Measurements from ENCODE around the gene TPRKB. TPM values are rescaled to one million over a fixed set of nuclear protein-coding genes. Genes with fewer than 3 reads are reported as not detected.
A peak's percentile ranks its signal among the peaks of the same experiment; 100 is the strongest.
"Not testable (repeated sequence)": the region's sequence is repeated elsewhere in the genome, so short reads cannot be mapped to it uniquely, and the experiment has no call there.

The TPRKB gene
- total RNA-seq, 1 experiment from 2014 or later: 36.7 TPM

DNA sequence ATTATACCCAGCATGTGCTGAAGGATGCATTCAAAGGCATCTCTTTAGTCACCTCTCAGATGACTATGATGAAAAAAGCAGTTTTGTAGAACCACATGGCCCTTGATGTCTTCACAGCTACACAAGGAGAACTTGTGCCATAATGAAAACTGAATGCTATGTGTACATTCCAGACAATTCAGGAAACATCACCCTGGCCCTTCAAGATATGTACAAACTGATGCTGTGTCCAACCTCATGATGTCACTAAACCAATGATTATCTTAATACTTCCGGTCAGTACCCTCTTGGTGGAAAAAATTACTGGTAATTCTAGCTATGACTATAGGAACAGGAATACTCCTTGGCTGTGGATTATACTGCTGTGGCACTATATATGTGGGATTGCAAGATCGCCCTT, 22.8 kb upstream of the TPRKB start:
- TF ChIP-seq, protein P1, sequence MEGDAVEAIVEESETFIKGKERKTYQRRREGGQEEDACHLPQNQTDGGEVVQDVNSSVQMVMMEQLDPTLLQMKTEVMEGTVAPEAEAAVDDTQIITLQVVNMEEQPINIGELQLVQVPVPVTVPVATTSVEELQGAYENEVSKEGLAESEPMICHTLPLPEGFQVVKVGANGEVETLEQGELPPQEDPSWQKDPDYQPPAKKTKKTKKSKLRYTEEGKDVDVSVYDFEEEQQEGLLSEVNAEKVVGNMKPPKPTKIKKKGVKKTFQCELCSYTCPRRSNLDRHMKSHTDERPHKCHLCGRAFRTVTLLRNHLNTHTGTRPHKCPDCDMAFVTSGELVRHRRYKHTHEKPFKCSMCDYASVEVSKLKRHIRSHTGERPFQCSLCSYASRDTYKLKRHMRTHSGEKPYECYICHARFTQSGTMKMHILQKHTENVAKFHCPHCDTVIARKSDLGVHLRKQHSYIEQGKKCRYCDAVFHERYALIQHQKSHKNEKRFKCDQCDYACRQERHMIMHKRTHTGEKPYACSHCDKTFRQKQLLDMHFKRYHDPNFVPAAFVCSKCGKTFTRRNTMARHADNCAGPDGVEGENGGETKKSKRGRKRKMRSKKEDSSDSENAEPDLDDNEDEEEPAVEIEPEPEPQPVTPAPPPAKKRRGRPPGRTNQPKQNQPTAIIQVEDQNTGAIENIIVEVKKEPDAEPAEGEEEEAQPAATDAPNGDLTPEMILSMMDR (IDR thresholded peaks at IDR 0.05; ENCODE audit: unreplicated experiment): no peak
- Mint-ChIP-seq H3K9me3 (ENCODE audit: low read depth, unreplicated experiment) (no peaks in the 10 kb centered on the region), H3K27me3 (ENCODE audit: unreplicated experiment) (no peaks in the 10 kb centered on the region), H3K4me1 (ENCODE audit: low read depth, unreplicated experiment) (peaks cover 3% of the 10 kb centered on the region), H3K4me3 (ENCODE audit: low read depth, unreplicated experiment) (no peak overlapping the region), H3K27ac (ENCODE audit: unreplicated experiment) (no peak overlapping the region), H3K36me3 (ENCODE audit: insufficient read depth, unreplicated experiment) (peaks cover 19% of the 10 kb centered on the region)
- CTCF ChIA-PET: interaction anchor here (0.6 kb wide), 1 partner anchor 537 kb away, joined by 4 read pairs; no protein-coding TSS in a partner anchor
- no peak for DNase-seq
- no TSS peak for BruUV-seq (replicated peaks)
- intact Hi-C loops (cut with micrococcal nuclease; ENCODE audit: unreplicated experiment): no loop called here

DNA sequence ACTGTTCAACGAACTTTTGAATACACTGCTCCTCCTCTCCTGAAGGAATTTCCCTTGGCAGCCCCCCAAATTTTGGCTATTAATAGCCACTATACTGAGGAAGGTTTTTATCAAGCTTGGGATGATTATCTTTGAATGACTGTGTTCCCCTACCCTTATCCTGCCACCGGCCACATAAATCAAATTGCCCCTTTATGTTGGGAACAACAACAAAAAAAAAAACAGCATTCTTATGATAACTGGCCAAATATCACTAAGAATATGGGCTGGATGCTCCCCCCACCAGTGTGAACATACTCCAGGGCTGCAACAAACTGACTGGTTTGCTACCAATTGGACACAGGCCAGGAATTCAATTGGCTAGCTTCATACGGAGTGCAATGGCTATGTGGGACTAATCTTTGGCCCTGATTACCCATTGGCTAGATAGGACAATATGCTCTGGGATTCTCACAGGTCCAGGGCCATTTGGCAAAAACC, 22.2 kb upstream of the TPRKB start:
- H3K27ac Mint-ChIP-seq (ENCODE audit: unreplicated experiment): no peak overlapping the region
- H3K36me3 Mint-ChIP-seq (ENCODE audit: insufficient read depth, unreplicated experiment): peaks cover 19% of the 10 kb centered on the region
- no peak for DNase-seq
- intact Hi-C loops (cut with micrococcal nuclease; ENCODE audit: unreplicated experiment): no loop called here
- H3K9me3 Mint-ChIP-seq (ENCODE audit: low read depth, unreplicated experiment): peaks cover 2% of the 10 kb centered on the region
- CTCF ChIA-PET: no interaction called here
- BruUV-seq (replicated peaks): no TSS peak
- H3K27me3 Mint-ChIP-seq (ENCODE audit: unreplicated experiment): no peaks in the 10 kb centered on the region
- TF ChIP-seq, protein P1 (IDR thresholded peaks at IDR 0.05; ENCODE audit: unreplicated experiment): no peak
- no peak overlapping the region for H3K4me3 Mint-ChIP-seq (ENCODE audit: low read depth, unreplicated experiment)
- no peaks in the 10 kb centered on the region for H3K4me1 Mint-ChIP-seq (ENCODE audit: low read depth, unreplicated experiment)

DNA sequence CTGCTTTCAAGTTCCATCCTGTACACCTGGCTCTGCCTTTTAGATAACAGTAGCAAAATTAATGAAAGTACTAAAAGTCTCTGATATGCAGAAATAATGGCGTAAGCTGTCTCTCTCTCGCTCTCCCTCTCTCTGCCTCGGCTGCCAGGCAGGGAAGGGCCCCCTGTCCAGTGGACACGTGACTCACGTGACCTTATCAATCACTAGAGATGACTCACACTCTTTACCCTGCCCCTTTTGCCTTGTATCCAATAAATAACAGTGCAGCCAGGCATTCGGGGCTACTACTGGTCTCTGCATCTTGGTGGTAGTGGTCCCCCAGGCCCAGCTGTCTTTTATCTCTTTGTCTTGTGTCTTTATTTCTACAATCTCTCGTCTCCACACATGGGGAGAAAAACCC, 17.2 kb upstream of the TPRKB start:
- CTCF ChIA-PET; H3K9me3 Mint-ChIP-seq (ENCODE audit: low read depth, unreplicated experiment); BruUV-seq (replicated peaks); H3K4me3 Mint-ChIP-seq (ENCODE audit: low read depth, unreplicated experiment); H3K36me3 Mint-ChIP-seq (ENCODE audit: insufficient read depth, unreplicated experiment); H3K27me3 Mint-ChIP-seq (ENCODE audit: unreplicated experiment); H3K4me1 Mint-ChIP-seq (ENCODE audit: low read depth, unreplicated experiment); DNase-seq; intact Hi-C loops (cut with micrococcal nuclease; ENCODE audit: unreplicated experiment): not testable (repeated sequence)
- H3K27ac Mint-ChIP-seq (ENCODE audit: unreplicated experiment): peak overlapping the region; percentile 9

DNA sequence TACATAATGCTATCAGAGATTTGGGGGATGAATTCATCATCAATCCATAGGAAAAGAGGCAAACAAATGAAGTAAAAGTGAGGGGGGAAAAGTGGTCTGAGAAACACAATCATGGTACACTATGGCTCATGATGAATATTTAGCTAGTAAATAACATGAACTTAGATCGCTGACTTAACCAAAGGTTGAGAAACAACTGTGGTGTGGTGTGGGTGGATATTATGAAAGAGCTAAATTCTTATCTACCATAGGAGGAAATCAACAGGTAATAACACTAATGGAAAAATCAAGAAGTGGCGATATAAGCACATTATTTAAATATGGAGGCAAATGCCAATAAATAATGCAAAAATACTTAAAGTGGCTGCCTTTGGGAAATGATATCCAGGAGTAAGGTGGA, 12.2 kb upstream of the TPRKB start:
- no peak for DNase-seq
- no TSS peak for BruUV-seq (replicated peaks)
- Mint-ChIP-seq H3K4me1 (ENCODE audit: low read depth, unreplicated experiment) (no peaks in the 10 kb centered on the region), H3K9me3 (ENCODE audit: low read depth, unreplicated experiment) (peaks cover 2% of the 10 kb centered on the region), H3K27ac (ENCODE audit: unreplicated experiment) (no peak overlapping the region), H3K4me3 (ENCODE audit: low read depth, unreplicated experiment) (no peak overlapping the region), H3K27me3 (ENCODE audit: unreplicated experiment) (no peaks in the 10 kb centered on the region), H3K36me3 (ENCODE audit: insufficient read depth, unreplicated experiment) (no peaks in the 10 kb centered on the region)
- TF ChIP-seq, protein P1 (IDR thresholded peaks at IDR 0.05; ENCODE audit: unreplicated experiment): no peak
- intact Hi-C loops (cut with micrococcal nuclease; ENCODE audit: unreplicated experiment): no loop called here
- CTCF ChIA-PET: interaction anchor here (1.0 kb wide), 1 partner anchor 12 kb away, joined by 3 read pairs; the partner anchor contains the start of gene TPRKB

DNA sequence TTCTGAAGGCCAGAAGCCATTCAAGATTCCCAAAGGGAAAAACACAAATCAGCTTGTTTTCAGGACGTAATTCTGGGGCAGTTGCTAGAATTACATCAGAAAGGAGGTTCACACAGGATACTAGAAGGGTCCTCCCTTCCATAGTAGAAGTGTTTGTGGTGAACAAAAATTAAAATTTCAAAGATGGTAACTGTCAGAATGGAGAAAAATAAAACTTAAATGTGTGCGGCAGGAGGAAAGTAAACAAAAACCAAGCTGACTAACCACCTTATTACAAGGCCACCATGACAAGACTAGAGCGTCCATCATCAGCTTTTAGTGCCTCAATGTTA, 9.7 kb upstream of the TPRKB start:
- no peak overlapping the region for H3K4me3 Mint-ChIP-seq (ENCODE audit: low read depth, unreplicated experiment)
- TF ChIP-seq, protein P1 (IDR thresholded peaks at IDR 0.05; ENCODE audit: unreplicated experiment): no peak
- no peak overlapping the region for H3K27ac Mint-ChIP-seq (ENCODE audit: unreplicated experiment)
- BruUV-seq (replicated peaks): no TSS peak
- no peaks in the 10 kb centered on the region for H3K9me3 Mint-ChIP-seq (ENCODE audit: low read depth, unreplicated experiment)
- peaks cover 5% of the 10 kb centered on the region for H3K36me3 Mint-ChIP-seq (ENCODE audit: insufficient read depth, unreplicated experiment)
- no peak for DNase-seq
- H3K27me3 Mint-ChIP-seq (ENCODE audit: unreplicated experiment): no peaks in the 10 kb centered on the region
- intact Hi-C loops (cut with micrococcal nuclease; ENCODE audit: unreplicated experiment): no loop called here
- no peaks in the 10 kb centered on the region for H3K4me1 Mint-ChIP-seq (ENCODE audit: low read depth, unreplicated experiment)
- CTCF ChIA-PET: no interaction called here

All from Calu3 (cell line).